GM12878 (cell line): ENCODE results near the gene SAPCD2. TPM values are rescaled to one million over a fixed set of nuclear protein-coding genes. Genes with fewer than 3 reads are reported as not detected.
A peak's percentile ranks its signal among the peaks of the same experiment; 100 is the strongest.

ENCODE experiments used
- ATAC-seq: fragments of 200-7000 bp; cut with Tn5 transposase; 3 replicates; pipeline ENCODE4 v1.9.1; 2020; ENCODE audit warnings: mild to moderate bottlenecking, moderate library complexity
- BruUV-seq: library from RNA; stranded (reverse); fragments of 400-500 nt; replicated peaks from 2 replicates; lab custom pipeline; 2021; lab: Mats Ljungman, UMichigan
- CTCF ChIA-PET: fragments of 300-600 bp; sonication (Branson Sonifier 250); formaldehyde crosslinking; extraction: SDS; loops from one replicate; lab custom pipeline; 2021; ENCODE audit warnings: inconsistent platforms; lab: Yijun Ruan, JAX
- POLR2A ChIA-PET: fragments of 350-600 bp; formaldehyde crosslinking; extraction: SDS; loops from one replicate; lab custom pipeline; 2021; ENCODE audit warnings: inconsistent platforms; lab: Charles Lee
- RAD21 ChIA-PET: fragments of 300-600 bp; sonication (Branson Sonifier 250); formaldehyde crosslinking; loops from one replicate; lab custom pipeline; 2023; ENCODE audit warnings: antibody characterized with exemption; ENCODE audit not compliant: unreplicated experiment; lab: Charles Lee
- SMC1A ChIA-PET: fragments of 300-600 bp; sonication (Branson Sonifier 250); formaldehyde crosslinking; loops from one replicate; lab custom pipeline; 2023; ENCODE audit not compliant: unreplicated experiment, uncharacterized antibody; lab: Charles Lee
- DNase-seq: peaks from one replicate; pipeline ENCODE4 v3.0.0-alpha.2; 2011; ENCODE audit warnings: low read depth, low spot score
- FAIRE-seq: peaks from 3 replicates; lab custom pipeline; 2011; peaks lifted over from hg19 to GRCh38; lab: Jason Lieb, UNC
- H2AFZ ChIP-seq: 2 replicates; pipeline ENCODE4 v1.6.0; 2011; ENCODE audit warnings: low read depth, low read length, control low read depth; ENCODE audit not compliant: control insufficient read depth
- H3K27ac ChIP-seq: 2 replicates; pipeline ENCODE4 v1.5.1; 2011; ENCODE audit warnings: control low read depth; ENCODE audit not compliant: control insufficient read depth, insufficient read depth
- H3K27me3 ChIP-seq, 2 experiments: replicated peaks in 1 of 2; 2 replicates each; pipeline versions ENCODE4 v1.6.0 to v1.6.1; 2011; ENCODE audit warnings: low read length in 1 of 2; ENCODE audit not compliant: control insufficient read depth in 2 of 2, insufficient read depth in 2 of 2
- H3K36me3 ChIP-seq, 2 experiments: 2 replicates each; pipeline ENCODE4 v1.5.1; 2011; ENCODE audit warnings: low read length in 1 of 2; ENCODE audit not compliant: control insufficient read depth in 2 of 2, insufficient read depth in 2 of 2
- H3K4me1 ChIP-seq: 2 replicates; pipeline ENCODE4 v1.6.1; 2011; ENCODE audit warnings: mild to moderate bottlenecking, low read length, moderate library complexity, mixed read lengths; ENCODE audit not compliant: control insufficient read depth, insufficient read depth
- H3K4me2 ChIP-seq: 2 replicates; pipeline ENCODE4 v1.6.0; 2011; ENCODE audit warnings: control low read depth; ENCODE audit not compliant: control insufficient read depth, insufficient read depth
- H3K4me3 ChIP-seq: fragments of 200-600 bp; sonication (generic); 2 replicates; pipeline ENCODE4 v1.5.1; 2016
- H3K79me2 ChIP-seq: 2 replicates; pipeline ENCODE4 v1.6.0; 2011; ENCODE audit warnings: low read length; ENCODE audit not compliant: control insufficient read depth, insufficient read depth
- H3K9ac ChIP-seq: 2 replicates; pipeline ENCODE4 v1.8.0; 2011; ENCODE audit warnings: low read length, control low read depth, mixed read lengths; ENCODE audit not compliant: control insufficient read depth, insufficient read depth
- H3K9me3 ChIP-seq: replicated peaks from 3 replicates; pipeline ENCODE4 v1.5.1; 2011; ENCODE audit warnings: mild to moderate bottlenecking, low read length; ENCODE audit not compliant: control insufficient read depth, insufficient read depth
- H4K20me1 ChIP-seq: 2 replicates; pipeline ENCODE4 v1.6.0; 2011; ENCODE audit not compliant: control insufficient read depth, insufficient read depth
- CHD2 ChIP-seq: IDR thresholded peaks from 2 replicates; pipeline ENCODE4 v1.6.1; 2011; ENCODE audit warnings: low read depth, low read length, improper control_type of control experiment, borderline replicate concordance
- GABPA ChIP-seq: IDR thresholded peaks from 2 replicates; pipeline ENCODE4 v1.6.1; 2014; ENCODE audit warnings: antibody characterized with exemption, low read depth, mild to moderate bottlenecking, inconsistent platforms
- GATAD2B ChIP-seq: fragments of 450-650 bp; conservative IDR thresholded peaks from 2 replicates; pipeline ENCODE4 v1.6.1; 2017; ENCODE audit warnings: low read depth, mild to moderate bottlenecking, moderate library complexity
- KLF5 ChIP-seq: fragments of 450-650 bp; IDR thresholded peaks from 2 replicates; pipeline ENCODE4 v1.6.1; 2014; ENCODE audit warnings: mild to moderate bottlenecking; ENCODE audit not compliant: partially characterized antibody
- MXI1 ChIP-seq: fragments of 150-350 bp; IDR thresholded peaks from 2 replicates; pipeline ENCODE4 v1.6.1; 2011; ENCODE audit warnings: low read depth, mild to moderate bottlenecking, inconsistent platforms, low read length, improper control_type of control experiment
- NFYB ChIP-seq: IDR thresholded peaks from 2 replicates; pipeline ENCODE4 v1.6.1; 2011; ENCODE audit warnings: low read depth, mild to moderate bottlenecking, low read length, improper control_type of control experiment, moderate library complexity; ENCODE audit not compliant: insufficient read depth
- NR2C2 ChIP-seq: IDR thresholded peaks from 2 replicates; pipeline ENCODE4 v1.6.1; 2011; ENCODE audit warnings: borderline replicate concordance, low read depth; ENCODE audit not compliant: control insufficient read depth, insufficient read length
- NR2F1 ChIP-seq: fragments of 450-650 bp; conservative IDR thresholded peaks from 2 replicates; pipeline ENCODE4 v1.6.1; 2017; ENCODE audit warnings: mild to moderate bottlenecking
- PAX5 ChIP-seq: IDR thresholded peaks from 2 replicates; pipeline ENCODE4 v1.6.1; 2011; ENCODE audit warnings: low read depth, low read length, borderline replicate concordance
- POU2F2 ChIP-seq: IDR thresholded peaks from 3 replicates; pipeline ENCODE4 v1.6.1; 2011; ENCODE audit warnings: low read depth, mild to moderate bottlenecking, low read length, borderline replicate concordance
- SMARCA5 ChIP-seq: fragments of 450-650 bp; IDR thresholded peaks from 2 replicates; pipeline ENCODE4 v1.6.1; 2017; ENCODE audit warnings: mild to moderate bottlenecking
- SP1 ChIP-seq: IDR thresholded peaks from one replicate; pipeline ENCODE4 v1.6.1; 2011; ENCODE audit warnings: low read depth, low read length
- SREBF2 ChIP-seq: IDR thresholded peaks from 2 replicates; pipeline ENCODE4 v1.6.1; 2012; ENCODE audit warnings: mild to moderate bottlenecking, low read length
- TAF1 ChIP-seq: IDR thresholded peaks from 2 replicates; pipeline ENCODE4 v1.6.1; 2011; ENCODE audit warnings: mild to moderate bottlenecking, low read depth, low read length, borderline replicate concordance
- TCF3 ChIP-seq: IDR thresholded peaks from 2 replicates; pipeline ENCODE4 v1.6.1; 2012; ENCODE audit warnings: low read depth, mild to moderate bottlenecking, low read length, borderline replicate concordance; ENCODE audit not compliant: insufficient read depth
- YY1 ChIP-seq: IDR thresholded peaks from 2 replicates; pipeline ENCODE4 v1.6.1; 2011; ENCODE audit warnings: low read depth, mild to moderate bottlenecking, low read length
- WGBS: methylation state at CpG from one replicate; pipeline ENCODE4 v1.1.6; 2016; ENCODE audit warnings: low lambda C conversion rate; ENCODE audit not compliant: insufficient replicate concordance, insufficient coverage; ENCODE audit errors: missing lambda C conversion rate; 5-methylcytosine and 5-hydroxymethylcytosine counted together
- in situ Hi-C: fragments of 300-500 bp; cut with MboI; formaldehyde crosslinking; loops from 9 replicates; pipeline ENCODE4 v1.14.3; 2018; ENCODE audit warnings: mixed read lengths
- intact Hi-C: fragments of 100-400 bp; cut with micrococcal nuclease; formaldehyde crosslinking; loops from one replicate; pipeline ENCODE4 v1.14.2; 2022; ENCODE audit not compliant: unreplicated experiment
- polyA plus RNA-seq, 11 experiments: library from polyadenylated mRNA; depleted of rRNA in 4 of 11; unstranded in 6 of 11; stranded (reverse) in 5 of 11; fragments of >200 nt; fragmentation: Nextera tagmentation in 4 of 11; fragmentation: Illumina TruSeq in 1 of 11; extraction: Ambion mirVana in 4 of 11; extraction: Trizol in 1 of 11; gene quantifications; 1 replicate in 1 of 11; 2 replicates in 10 of 11; pipeline versions ENCODE4 v1.2.1 to v1.2.3, GENCODE V29; 2011 to 2016; ENCODE audit warnings: inconsistent platforms in 2 of 11, missing spikeins in 2 of 11, low read depth in 1 of 11
- total RNA-seq, 4 experiments: library from RNA; depleted of rRNA in 3 of 4; stranded (reverse); fragments of >200 nt in 3 of 4; fragmentation: Illumina TruSeq in 1 of 4; extraction: Trizol in 1 of 4; gene quantifications; 2 replicates each; pipeline versions ENCODE4 v1.2.1 to v1.2.3, GENCODE V29; 2013 to 2021
- TF ChIP-seq, protein P1 (sequence below): fragments of 450-650 bp; IDR thresholded peaks from 2 replicates; pipeline ENCODE4 v1.6.1; 2017; ENCODE audit warnings: mild to moderate bottlenecking, moderate library complexity
- TF ChIP-seq, protein P2 (sequence below): IDR thresholded peaks from 2 replicates; pipeline ENCODE4 v1.6.1; 2011; ENCODE audit warnings: low read depth, low read length, improper control_type of control experiment, borderline replicate concordance

SAPCD2 gene
- total and polyA plus RNA-seq, 10 of the 15 experiments (the other 5 are each of a cell fraction or from before 2014, with no cell fraction given) = 1.6 to 35.2 (median 7.2) TPM

DNA sequence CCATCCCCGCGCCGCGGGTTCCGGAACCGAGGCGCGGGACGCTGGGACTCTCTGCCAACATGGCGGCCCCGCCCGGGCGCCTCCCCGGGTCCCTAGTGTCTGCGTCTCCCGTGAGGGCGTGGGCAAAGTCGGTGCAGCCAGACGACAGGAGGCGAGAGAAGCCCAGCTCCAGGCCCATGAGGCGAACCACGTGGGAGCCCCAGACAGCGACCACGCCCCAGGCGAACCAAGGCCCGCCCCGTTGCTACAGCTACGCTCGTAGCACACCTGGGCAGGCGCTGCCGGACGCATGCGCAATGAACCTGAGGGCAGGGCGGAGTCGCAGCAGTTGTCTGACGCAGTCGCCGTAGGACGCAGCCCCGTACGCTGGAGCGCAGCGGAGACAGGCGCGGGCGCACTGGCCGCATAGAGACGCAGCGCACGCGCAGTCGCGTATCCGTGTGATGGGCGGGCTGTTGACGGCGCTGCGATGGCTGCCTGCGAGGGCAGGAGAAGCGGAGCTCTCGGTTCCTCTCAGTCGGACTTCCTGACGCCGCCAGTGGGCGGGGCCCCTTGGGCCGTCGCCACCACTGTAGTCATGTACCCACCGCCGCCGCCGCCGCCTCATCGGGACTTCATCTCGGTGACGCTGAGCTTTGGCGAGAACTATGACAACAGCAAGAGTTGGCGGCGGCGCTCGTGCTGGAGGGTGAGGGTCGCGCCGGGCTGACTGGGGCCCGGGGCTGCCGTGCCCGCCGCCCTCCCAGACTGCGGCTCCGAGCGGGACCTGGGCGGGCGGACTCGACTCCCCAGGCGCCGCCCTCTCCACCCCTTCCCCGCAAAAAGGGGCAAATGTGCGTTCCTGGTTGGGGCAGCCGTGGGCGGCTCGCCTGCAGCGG is 16.4 kb upstream of the SAPCD2 start, which contains the start of gene MAN1B1:
MAN1B1 (plus strand) TSS at position 455 of the 878 bp plus-strand sequence; CDS start at position 470, 15 bp downstream.
- FAIRE-seq = peak; percentile 99
- Histone ChIP-seq H3K9ac (peak within 1 kb of the TSS; percentile 87), H3K79me2 (peaks cover 10% of the 10 kb centered on the region), H3K27me3 (no peaks in the 10 kb centered on the region), H3K4me3 (peak within 1 kb of the TSS; percentile 83), H3K27ac (peak within 1 kb of the TSS; percentile 90), H2AFZ (peak within 1 kb of the TSS; percentile 83), H3K36me3 (peaks cover 0 to 3% of the 10 kb centered on the region in 2 experiments; a peak in 2 of 4 replicates), H3K4me2 (peak within 1 kb of the TSS; percentile 96), H3K4me1 (peaks cover 29% of the 10 kb centered on the region), H3K9me3 (no peaks in the 10 kb centered on the region), H4K20me1 (no peaks in the 10 kb centered on the region)
- POLR2A ChIA-PET = interaction anchor here (0.5 to 2.7 kb wide), 22 partner anchors 10 to 359 kb away, joined by 3 to 38 read pairs (median 6); partner anchors contain the start of genes ANAPC2, DPP7, NDOR1 and NOXA1
- in situ Hi-C loops = no loop called here
- SMC1A ChIA-PET = interaction anchor here (0.8 to 2.8 kb wide), 7 partner anchors 9 to 154 kb away, joined by 3 to 30 read pairs (median 6); partner anchors contain the start of genes SAPCD2, TUBB4B and UAP1L1
- peak; percentile 99 for DNase-seq
- CTCF ChIA-PET = interaction anchor here (0.6 to 5.0 kb wide), 15 partner anchors 9 to 462 kb away, joined by 3 to 80 read pairs (median 4); partner anchors contain the start of gene SAPCD2
- RAD21 ChIA-PET = interaction anchor here (0.7 to 2.7 kb wide), 12 partner anchors 9 to 188 kb away, joined by 3 to 32 read pairs (median 4); partner anchors contain the start of genes DPP7, SAPCD2 and UAP1L1
- intact Hi-C loops = no loop called here
- peak; percentile 83 for ATAC-seq
- WGBS = under 1% methylated on average over 100 of the region's 101 CpGs
- BruUV-seq = no TSS peak
- peak; percentile 94 for TF ChIP-seq YY1
- TF ChIP-seq GABPA = no peak
- peak; percentile 91; the same call in 1 of the 2 replicates for TF ChIP-seq SMARCA5
- TF ChIP-seq NR2C2 = no peak
- TF ChIP-seq PAX5 = peak; percentile 23; the same call in 1 of the 2 replicates
- TF ChIP-seq MXI1 = peak; percentile 99
- TF ChIP-seq TAF1 = peak; percentile 72
- TF ChIP-seq, protein P1, sequence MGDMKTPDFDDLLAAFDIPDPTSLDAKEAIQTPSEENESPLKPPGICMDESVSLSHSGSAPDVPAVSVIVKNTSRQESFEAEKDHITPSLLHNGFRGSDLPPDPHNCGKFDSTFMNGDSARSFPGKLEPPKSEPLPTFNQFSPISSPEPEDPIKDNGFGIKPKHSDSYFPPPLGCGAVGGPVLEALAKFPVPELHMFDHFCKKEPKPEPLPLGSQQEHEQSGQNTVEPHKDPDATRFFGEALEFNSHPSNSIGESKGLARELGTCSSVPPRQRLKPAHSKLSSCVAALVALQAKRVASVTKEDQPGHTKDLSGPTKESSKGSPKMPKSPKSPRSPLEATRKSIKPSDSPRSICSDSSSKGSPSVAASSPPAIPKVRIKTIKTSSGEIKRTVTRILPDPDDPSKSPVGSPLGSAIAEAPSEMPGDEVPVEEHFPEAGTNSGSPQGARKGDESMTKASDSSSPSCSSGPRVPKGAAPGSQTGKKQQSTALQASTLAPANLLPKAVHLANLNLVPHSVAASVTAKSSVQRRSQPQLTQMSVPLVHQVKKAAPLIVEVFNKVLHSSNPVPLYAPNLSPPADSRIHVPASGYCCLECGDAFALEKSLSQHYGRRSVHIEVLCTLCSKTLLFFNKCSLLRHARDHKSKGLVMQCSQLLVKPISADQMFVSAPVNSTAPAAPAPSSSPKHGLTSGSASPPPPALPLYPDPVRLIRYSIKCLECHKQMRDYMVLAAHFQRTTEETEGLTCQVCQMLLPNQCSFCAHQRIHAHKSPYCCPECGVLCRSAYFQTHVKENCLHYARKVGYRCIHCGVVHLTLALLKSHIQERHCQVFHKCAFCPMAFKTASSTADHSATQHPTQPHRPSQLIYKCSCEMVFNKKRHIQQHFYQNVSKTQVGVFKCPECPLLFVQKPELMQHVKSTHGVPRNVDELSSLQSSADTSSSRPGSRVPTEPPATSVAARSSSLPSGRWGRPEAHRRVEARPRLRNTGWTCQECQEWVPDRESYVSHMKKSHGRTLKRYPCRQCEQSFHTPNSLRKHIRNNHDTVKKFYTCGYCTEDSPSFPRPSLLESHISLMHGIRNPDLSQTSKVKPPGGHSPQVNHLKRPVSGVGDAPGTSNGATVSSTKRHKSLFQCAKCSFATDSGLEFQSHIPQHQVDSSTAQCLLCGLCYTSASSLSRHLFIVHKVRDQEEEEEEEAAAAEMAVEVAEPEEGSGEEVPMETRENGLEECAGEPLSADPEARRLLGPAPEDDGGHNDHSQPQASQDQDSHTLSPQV = no peak
- no peak for TF ChIP-seq SREBF2
- peak; percentile 46; the same call in 1 of the 2 replicates for TF ChIP-seq TCF3
- TF ChIP-seq, protein P2, sequence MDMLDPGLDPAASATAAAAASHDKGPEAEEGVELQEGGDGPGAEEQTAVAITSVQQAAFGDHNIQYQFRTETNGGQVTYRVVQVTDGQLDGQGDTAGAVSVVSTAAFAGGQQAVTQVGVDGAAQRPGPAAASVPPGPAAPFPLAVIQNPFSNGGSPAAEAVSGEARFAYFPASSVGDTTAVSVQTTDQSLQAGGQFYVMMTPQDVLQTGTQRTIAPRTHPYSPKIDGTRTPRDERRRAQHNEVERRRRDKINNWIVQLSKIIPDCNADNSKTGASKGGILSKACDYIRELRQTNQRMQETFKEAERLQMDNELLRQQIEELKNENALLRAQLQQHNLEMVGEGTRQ = peak; percentile 74
- TF ChIP-seq POU2F2 = 0 out of 3 replicates have a peak, but pooled peaks have one; percentile 6
- TF ChIP-seq SP1 = peak; percentile 47
- 0 out of 2 replicates have a peak, but pooled peaks have one; percentile 17 for TF ChIP-seq NR2F1
- TF ChIP-seq NFYB = 0 out of 2 replicates have a peak, but pooled peaks have one; percentile 23
- TF ChIP-seq GATAD2B = peak; percentile 87
- TF ChIP-seq KLF5 = peak; percentile 63
- TF ChIP-seq CHD2 = 0 out of 2 replicates have a peak, but pooled peaks have one; percentile 21
